Stimulated activated CD4-positive, alpha-beta T cell treated with anti-CD3 and anti-CD28 coated beads, Interleukin-1b, Interleukin-23, amount 100 ng/mL, for 48 hours (primary cell): ENCODE data around the gene ZNF438.
"Not testable (repeated sequence)": the region's sequence is repeated elsewhere in the genome, so short reads cannot be mapped to it uniquely, and the experiment has no call there.

ENCODE experiments used
- DNase-seq: peaks from one replicate; pipeline ENCODE4 v3.0.0-alpha.2; 2020

The ZNF438 gene

GRCh38 chr10:31031558-31032257 is at the start of gene ZNF438:
Gene ZNF438 (minus strand): TSS chr10:31031865. CDS start chr10:30877034, 154,831 bp downstream.
- peak; percentile 94 for DNase-seq

GRCh38 chr10:31076610-31076988 is 44.9 kb upstream of the ZNF438 start:
- DNase-seq = no peak

GRCh38 chr10:31075881-31076609 is 44.4 kb upstream of the ZNF438 start:
- DNase-seq = no peak

- no peak for DNase-seq
Measured at GRCh38 chr10:31075434-31075833, 43.8 kb upstream of the ZNF438 start.

DNA sequence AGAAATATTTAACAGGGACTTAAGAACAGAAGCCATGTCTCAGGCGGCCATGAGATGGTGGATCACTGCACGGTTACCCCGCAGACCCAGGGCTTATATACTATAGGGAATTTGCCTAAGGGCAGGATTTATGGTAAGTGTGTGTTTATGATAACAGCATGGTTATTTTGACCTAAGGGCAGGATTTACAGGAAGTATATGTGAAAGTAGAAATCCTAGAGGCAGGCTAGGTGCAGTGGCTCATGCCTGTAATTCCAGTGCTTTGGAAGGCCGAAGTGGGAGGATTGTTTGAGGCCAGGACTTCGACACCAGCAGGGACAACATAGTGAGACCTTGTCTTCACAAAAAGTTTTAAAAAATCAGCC is 43.0 kb upstream of the ZNF438 start:
- no peak for DNase-seq

- no peak for DNase-seq
Measured at GRCh38 chr10:31073996-31074721, 42.5 kb upstream of the ZNF438 start.

DNA sequence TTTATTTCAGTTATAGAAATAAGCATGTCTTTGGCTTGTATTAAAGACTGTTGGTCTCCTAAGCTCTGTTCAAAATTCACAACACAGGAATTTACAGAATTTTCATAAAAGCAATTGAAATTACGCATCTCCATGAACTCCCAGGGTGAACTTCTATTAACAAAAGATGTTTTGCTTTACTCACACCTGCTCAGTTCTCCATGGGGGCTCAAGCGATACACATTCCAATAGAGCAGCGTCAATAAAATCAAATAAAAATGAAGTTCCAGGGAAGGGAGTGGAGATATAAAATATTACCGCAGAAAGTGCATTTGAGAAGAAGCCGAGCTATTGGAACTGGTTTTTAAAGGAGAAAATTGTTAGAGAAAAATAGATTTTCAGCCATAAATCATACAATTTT is 41.5 kb upstream of the ZNF438 start:
- no peak for DNase-seq

DNA sequence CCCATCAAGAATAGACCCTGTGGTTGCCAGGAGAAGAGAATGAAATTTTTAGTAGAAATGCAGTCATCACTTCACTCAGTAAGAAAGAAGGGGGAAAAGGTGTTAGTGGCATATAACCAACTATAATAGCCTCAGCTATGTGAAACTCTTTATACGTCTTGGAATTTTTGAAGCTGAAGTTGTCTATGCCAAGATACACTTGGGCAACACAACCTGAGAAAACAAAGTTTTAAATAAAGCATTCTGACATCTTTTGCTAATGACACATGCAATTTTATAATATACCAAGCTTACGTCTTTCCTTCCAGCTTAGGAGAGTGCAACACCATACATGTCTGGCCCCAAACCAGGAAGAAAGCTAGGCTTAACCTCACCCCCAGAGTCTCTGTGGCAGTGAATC is 40.8 kb upstream of the ZNF438 start:
- no peak for DNase-seq

GRCh38 chr10:31071232-31072005 is 39.8 kb upstream of the ZNF438 start:
- DNase-seq = no peak

DNA sequence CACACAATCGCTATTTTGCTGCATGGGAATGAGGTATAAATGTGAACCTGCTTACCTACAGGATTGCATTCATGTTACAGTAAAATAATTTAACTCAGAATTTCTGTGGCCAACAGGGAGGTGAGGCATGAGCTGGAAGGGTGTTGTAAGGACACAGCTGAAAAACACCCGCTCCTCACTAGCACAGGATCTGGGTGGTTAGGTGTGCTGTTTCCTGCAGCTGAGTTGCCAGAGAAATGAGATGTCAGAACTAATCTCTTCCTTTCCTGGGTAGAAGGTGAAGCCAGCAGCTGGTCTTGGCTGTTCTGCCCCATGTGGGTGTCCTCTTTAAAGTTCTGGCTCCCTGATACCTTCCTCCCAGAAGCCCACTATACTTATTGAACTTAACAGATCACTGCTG is 39.0 kb upstream of the ZNF438 start:
- DNase-seq = no peak

DNA sequence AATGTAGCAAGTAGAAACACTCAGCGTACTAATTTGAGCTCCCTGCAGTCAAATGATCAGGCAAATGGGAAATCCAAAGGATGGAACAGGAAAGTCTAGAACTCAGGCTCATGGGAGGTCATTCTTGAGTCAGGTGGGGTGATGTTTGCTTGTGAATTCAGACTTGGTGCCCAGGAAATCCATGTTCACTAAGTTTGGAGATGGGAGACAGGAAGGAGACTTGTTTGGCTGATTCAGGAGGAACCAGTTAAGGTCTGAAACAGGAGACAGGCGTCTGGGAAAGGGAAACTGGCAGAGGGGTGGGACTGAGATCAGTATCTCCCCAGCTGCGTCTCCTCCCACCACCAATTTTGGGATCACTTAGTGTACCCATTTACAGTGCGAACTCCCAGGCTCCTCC is 38.4 kb upstream of the ZNF438 start:
- DNase-seq = no peak

DNA sequence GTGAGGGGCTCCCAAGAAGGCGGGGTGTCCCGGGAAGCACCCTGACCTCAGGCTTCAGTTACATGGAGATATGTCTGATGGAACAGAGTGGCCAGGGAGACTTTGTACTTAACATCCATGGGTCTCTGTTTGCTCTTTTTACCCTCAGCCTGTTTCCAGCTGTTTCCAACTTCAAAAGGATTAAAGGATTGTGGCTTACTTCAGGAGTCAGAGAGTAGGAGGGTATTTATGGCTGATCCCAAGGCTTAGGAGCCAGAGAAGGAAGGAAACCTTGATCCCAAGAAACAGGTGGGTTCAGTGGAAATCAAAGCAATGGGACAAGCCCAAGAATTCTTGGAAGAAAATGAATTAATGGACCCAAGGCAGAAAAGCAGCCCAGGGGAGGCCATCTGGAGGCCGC is 37.7 kb upstream of the ZNF438 start:
- DNase-seq = no peak

GRCh38 chr10:31064348-31064747 is 32.7 kb upstream of the ZNF438 start:
- DNase-seq = no peak

DNA sequence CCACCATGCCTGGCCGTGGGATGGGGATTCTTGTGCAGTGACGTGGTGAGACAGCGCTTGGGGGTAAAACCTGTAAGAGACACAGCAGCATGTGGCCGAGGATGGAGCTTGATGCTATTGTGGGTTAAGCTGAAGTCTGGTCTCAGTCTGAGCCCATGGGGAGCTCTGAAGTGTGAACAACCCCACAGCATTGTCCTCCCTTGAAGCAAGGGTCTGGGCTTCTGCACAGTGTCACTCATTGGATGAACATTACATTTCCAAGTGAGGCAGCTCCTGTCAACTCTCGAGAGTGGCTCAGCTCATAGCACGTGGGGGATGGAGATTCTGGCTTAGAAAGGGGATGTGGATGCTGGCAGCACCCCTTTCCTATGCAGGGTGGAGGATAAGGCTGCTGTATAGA is 32.2 kb upstream of the ZNF438 start:
- no peak for DNase-seq

- no peak for DNase-seq
Measured at GRCh38 chr10:31062856-31063255, 31.2 kb upstream of the ZNF438 start.

DNA sequence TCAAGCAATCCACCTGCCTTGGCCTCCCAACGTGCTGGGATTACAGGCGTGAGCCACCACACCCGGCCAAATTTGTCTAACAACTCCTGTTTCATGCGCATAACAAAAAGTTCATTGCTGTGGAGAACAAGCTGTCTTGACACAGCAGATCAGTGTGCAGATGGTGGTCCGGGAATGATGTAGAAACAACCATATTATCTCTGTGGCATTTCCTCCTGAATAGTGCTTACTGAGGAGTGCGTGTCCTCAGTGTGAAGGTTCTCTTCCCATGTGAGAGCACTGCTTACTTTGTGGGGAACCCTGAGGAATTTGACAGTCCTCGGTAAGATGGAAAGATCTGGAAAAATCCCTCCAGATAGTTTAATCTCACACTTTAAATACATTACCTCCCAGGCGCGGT is 30.3 kb upstream of the ZNF438 start:
- DNase-seq = no peak

- no peak for DNase-seq
Measured at GRCh38 chr10:31058795-31059703, 27.4 kb upstream of the ZNF438 start.

DNA sequence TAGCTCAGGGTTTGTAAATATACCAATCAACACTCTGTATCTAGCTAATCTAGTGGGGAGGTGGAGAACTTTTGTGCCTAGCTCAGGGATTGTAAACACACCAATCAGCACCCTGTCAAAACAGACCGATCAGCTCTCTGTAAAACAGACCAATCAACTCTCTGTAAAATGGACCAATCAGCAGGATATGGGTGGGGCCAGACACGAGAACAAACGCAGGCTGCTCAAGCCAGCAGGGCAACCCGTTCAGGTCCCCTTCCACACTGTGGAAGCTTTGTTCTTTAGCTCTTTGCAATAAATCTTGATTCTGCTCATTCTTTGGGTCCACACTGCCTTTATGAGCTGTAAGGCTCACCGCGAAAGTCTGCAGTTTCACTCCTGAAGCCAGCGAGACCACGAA is 25.0 kb upstream of the ZNF438 start:
- not testable (repeated sequence) for DNase-seq

- no peak for DNase-seq
Measured at GRCh38 chr10:31055573-31056251, 24.0 kb upstream of the ZNF438 start.

- no peak for DNase-seq
Measured at GRCh38 chr10:31051703-31052102, 20.0 kb upstream of the ZNF438 start.

GRCh38 chr10:31042670-31043069 is 11.0 kb upstream of the ZNF438 start:
- DNase-seq = no peak

DNA sequence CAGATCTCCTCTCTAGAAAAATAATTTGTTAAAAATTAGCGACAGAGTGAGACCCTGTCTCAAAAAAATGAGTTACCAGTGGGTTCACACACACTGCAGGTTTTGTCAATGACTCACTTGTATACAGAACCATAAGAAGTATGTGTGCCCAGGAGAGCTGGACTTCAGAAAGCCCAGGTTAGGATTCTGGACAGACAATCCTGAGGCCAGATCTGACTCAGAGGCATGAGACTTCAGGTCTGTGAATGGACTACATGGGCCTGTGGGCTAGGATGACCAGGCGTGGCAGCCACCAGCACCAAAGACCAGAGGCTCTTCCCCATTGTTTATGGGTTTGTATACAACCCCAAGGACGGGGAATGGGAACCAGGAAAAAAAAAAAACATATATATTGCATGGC is 9.3 kb upstream of the ZNF438 start:
- DNase-seq = no peak
